GM13977 (cell line): ENCODE data around the gene LRRC58.
"Not testable (repeated sequence)": the region's sequence is repeated elsewhere in the genome, so short reads cannot be mapped to it uniquely, and the experiment has no call there.

ENCODE experiments used
- DNase-seq: peaks from one replicate; pipeline ENCODE4 v3.0.0; 2012; ENCODE audit warnings: low spot score
- CTCF ChIP-seq: IDR thresholded peaks from 2 replicates; pipeline ENCODE4 v1.5.1; 2012; ENCODE audit warnings: mild to moderate bottlenecking, control low read depth; ENCODE audit not compliant: insufficient read depth; ENCODE audit errors: extremely low read depth, missing control alignments
- in situ Hi-C: fragments of 300-500 bp; cut with MboI; formaldehyde crosslinking; loops from one replicate; pipeline ENCODE4 v1.12.0; 2022; ENCODE audit warnings: low sequenced_read_pairs, low pct_unique_long_range_greater_than_20kb, mixed read lengths, inconsistent platforms; ENCODE audit not compliant: unreplicated experiment

Gene LRRC58

DNA sequence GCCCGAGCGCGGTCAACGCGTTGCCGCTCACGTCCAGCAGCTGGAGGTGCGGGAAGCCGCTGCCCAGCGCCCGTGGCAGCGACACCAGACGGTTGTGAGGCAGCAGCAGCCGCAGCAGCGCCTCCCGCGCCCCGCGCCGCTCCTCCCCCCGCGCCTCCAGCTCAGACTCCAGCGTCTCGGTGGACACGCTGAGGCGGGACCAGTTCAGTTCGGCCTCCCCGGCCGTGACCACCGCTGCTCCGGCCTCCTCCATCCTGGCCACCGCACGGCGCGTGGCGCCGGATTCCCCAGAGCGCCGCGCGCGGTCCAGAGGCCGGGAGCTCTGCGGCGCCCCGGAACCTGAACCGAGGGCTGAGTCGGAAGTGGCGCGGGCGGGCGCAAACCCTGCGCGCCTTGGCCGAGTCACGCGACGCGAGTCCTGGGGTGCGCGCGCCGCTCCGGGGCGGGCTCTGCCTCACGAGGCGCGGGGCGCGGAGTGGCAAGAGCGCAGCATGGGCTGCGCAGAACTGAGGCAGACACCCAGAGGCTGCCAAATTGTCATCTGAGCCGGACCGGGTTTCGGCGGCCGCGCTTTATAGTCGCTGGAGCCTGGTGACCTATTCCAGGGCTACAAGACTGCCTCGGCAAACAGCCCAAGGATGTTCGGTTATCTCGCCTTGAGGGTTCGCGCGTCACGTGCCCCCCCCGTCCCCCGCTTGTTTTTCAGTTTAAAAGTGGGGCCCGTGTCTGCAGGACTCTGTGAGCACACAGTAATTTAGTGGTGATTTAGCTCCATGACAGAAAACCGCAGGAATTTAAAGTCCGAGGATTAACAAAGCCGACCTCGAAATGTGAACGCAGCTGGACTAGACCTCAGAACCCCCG, at the start of gene LRRC58:
TSS of gene LRRC58 (minus strand) at position 364 of the 864 bp plus-strand sequence. CDS start at position 253, 111 bp downstream.
- TF ChIP-seq CTCF = peak; percentile 37
- DNase-seq = peak; percentile 93
- in situ Hi-C loops = no loop called here

- no peak for DNase-seq
- TF ChIP-seq CTCF = no peak
- in situ Hi-C loops = no loop called here
Observed at GRCh38 chr3:120396469-120396868, 47.3 kb upstream of the LRRC58 start.

GRCh38 chr3:120394347-120394746, 45.2 kb upstream of the LRRC58 start:
- TF ChIP-seq CTCF = no peak
- in situ Hi-C loops = no loop called here
- no peak for DNase-seq

DNA sequence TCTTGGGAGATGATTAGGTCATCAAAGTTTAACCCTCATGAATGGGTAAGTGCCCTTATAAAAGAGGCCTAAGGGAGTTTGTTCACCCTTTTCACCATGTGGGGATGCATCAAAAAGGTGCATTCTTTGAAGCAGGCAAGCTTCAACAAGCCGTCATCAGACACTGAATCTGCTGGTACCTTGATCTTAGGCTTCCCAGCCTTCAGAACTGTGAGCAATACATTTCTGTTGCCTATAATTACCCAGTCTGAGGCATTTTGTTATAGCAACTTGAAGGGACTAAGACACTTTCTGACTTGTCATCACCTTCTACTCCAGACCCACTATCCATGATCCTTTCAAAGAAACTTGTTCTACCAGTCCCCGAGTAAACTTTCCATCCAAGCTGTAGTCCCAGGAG, 44.6 kb upstream of the LRRC58 start:
- no peak for TF ChIP-seq CTCF
- in situ Hi-C loops = no loop called here
- no peak for DNase-seq

GRCh38 chr3:120393243-120393642, 44.1 kb upstream of the LRRC58 start:
- in situ Hi-C loops = no loop called here
- no peak for TF ChIP-seq CTCF
- DNase-seq = no peak

DNA sequence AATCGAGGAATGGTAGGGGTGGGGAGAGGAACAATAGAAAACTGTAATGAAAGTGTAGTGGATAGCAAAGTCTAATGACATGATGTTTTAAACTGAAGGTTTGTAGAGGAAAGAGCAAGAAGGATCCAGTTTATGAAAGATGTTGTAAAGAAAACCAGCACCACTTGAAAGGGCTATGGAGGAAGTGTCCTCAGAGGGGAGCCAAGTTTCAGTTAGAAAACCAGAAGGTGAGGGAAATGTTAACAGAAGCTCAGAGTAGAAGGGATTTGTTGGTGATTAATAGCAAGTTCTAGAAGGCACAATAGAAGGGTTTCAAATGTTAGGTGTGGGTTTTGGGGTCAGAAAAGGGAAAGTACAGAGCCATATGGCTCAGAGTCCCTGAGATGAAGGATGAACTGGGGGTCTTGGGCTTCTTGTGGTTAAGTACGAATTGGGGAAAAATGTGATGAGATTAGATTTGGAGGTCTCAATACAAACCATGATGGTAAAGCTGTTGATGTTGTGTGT, 33.8 kb upstream of the LRRC58 start:
- no peak for TF ChIP-seq CTCF
- DNase-seq = no peak
- in situ Hi-C loops = no loop called here

- TF ChIP-seq CTCF = no peak
- in situ Hi-C loops = no loop called here
- DNase-seq = no peak
Observed at GRCh38 chr3:120381503-120381902, 32.3 kb upstream of the LRRC58 start.

GRCh38 chr3:120377948-120378347, 28.8 kb upstream of the LRRC58 start:
- DNase-seq, in situ Hi-C loops: not testable (repeated sequence)
